HL-60 (cell line): ENCODE data around the gene PRR12.

Experiments used
- DNase-seq, 2 experiments: peaks; one replicate each; pipeline ENCODE4 v3.0.0-alpha.2; 2010 to 2020; ENCODE audit warnings: low read depth in 1 of 2, low spot score in 1 of 2
- H3K27ac ChIP-seq: fragments of 250-450 bp; sonication (Bioruptor Pico); replicated peaks from 2 replicates; pipeline ENCODE4 v1.5.1; 2020; ENCODE audit warnings: mild to moderate bottlenecking, moderate library complexity
- H3K27me3 ChIP-seq: fragments of 250-450 bp; sonication (Bioruptor Pico); 2 replicates; pipeline ENCODE4 v1.5.1; 2021; ENCODE audit warnings: mild to moderate bottlenecking, moderate library complexity; ENCODE audit not compliant: insufficient read depth, poor library complexity, severe bottlenecking
- H3K4me3 ChIP-seq: replicated peaks from 2 replicates; pipeline ENCODE4 v1.5.1; 2011; ENCODE audit warnings: mild to moderate bottlenecking, control low read depth, low read length; ENCODE audit not compliant: insufficient read depth
- GABPA ChIP-seq: IDR thresholded peaks from 2 replicates; pipeline ENCODE4 v1.6.1; 2012; ENCODE audit warnings: low read depth
- POLR2AphosphoS5 ChIP-seq: IDR thresholded peaks from 2 replicates; pipeline ENCODE4 v1.6.1; 2012; ENCODE audit warnings: low read depth
- SPI1 ChIP-seq: IDR thresholded peaks from 2 replicates; pipeline ENCODE4 v1.6.1; 2012; ENCODE audit warnings: low read depth, mild to moderate bottlenecking, borderline replicate concordance
- TF ChIP-seq, protein P1 (sequence below): IDR thresholded peaks from one replicate; pipeline ENCODE4 v1.5.1; 2011; ENCODE audit warnings: low read length, control low read depth, inconsistent platforms; ENCODE audit not compliant: insufficient read depth
- TF ChIP-seq, protein P2 (sequence below): IDR thresholded peaks from 2 replicates; pipeline ENCODE4 v1.6.1; 2012; ENCODE audit warnings: low read depth; ENCODE audit not compliant: insufficient replicate concordance

Gene PRR12

DNA sequence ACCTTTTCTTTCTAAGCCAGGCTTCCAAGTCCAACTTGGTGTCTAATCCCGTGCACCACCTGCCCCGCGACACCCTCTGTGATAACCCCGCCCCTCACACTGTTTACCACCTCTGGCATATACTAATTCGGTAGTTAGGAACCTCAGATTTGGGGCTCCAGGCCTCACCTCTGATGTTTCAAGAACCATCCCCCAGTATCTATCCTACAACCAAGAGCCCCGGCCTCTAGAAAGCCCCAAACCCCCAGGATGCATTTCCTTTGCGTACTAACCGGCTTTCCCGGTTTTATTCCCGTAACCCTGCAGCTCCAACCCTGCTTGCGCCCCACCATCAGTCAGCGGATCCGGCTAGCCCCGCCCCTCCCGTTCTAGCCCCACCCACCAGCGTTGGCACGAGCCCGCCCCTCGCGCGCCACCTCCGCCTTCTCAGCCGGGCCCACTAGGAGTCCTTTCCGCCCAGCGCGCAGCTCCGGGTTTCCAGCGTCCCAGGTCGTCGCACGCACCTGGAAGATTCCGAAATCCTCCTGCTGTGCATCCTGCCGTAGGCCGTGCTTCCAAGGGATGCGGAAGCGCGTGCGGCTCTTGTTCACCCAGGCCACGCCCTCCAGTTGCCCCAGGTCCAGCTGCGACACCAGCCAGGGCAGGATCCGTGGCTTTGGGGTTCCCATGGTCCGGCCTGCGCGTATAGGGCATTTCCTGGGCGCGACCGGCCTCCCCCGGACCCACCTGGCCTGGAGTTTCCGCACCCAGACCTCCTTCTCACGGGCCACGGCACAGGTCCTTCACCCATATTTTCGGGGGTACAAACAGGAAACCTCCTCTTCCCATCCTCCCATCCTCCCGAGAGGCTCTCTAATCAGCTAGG, 73.4 kb downstream of the PRR12 start:
- TF ChIP-seq POLR2AphosphoS5, result peak; percentile 65
- TF ChIP-seq, protein P1, sequence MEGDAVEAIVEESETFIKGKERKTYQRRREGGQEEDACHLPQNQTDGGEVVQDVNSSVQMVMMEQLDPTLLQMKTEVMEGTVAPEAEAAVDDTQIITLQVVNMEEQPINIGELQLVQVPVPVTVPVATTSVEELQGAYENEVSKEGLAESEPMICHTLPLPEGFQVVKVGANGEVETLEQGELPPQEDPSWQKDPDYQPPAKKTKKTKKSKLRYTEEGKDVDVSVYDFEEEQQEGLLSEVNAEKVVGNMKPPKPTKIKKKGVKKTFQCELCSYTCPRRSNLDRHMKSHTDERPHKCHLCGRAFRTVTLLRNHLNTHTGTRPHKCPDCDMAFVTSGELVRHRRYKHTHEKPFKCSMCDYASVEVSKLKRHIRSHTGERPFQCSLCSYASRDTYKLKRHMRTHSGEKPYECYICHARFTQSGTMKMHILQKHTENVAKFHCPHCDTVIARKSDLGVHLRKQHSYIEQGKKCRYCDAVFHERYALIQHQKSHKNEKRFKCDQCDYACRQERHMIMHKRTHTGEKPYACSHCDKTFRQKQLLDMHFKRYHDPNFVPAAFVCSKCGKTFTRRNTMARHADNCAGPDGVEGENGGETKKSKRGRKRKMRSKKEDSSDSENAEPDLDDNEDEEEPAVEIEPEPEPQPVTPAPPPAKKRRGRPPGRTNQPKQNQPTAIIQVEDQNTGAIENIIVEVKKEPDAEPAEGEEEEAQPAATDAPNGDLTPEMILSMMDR, result no peak
- Histone ChIP-seq H3K27ac (peak overlapping the region; percentile 79), H3K4me3 (peak overlapping the region; percentile 82), H3K27me3 (no peaks in the 10 kb centered on the region)
- peak; percentile 83 to 90 for DNase-seq

DNA sequence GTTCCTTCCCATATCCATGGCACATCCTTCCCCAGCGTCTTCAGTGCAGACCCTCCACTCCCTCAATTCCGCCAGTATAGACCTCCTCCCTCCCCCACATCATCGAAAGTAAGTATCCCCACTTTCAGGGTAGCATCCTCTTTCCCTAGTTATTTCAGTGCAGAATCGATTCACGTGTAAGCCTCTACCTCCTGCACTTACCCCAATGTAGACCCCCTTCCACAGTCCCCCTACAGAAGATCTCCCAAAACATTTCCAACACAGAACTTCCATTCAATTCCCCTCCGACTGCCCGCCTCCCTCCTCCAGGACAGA, 74.0 kb downstream of the PRR12 start:
- TF ChIP-seq, protein P1, result no peak
- TF ChIP-seq, protein P2, sequence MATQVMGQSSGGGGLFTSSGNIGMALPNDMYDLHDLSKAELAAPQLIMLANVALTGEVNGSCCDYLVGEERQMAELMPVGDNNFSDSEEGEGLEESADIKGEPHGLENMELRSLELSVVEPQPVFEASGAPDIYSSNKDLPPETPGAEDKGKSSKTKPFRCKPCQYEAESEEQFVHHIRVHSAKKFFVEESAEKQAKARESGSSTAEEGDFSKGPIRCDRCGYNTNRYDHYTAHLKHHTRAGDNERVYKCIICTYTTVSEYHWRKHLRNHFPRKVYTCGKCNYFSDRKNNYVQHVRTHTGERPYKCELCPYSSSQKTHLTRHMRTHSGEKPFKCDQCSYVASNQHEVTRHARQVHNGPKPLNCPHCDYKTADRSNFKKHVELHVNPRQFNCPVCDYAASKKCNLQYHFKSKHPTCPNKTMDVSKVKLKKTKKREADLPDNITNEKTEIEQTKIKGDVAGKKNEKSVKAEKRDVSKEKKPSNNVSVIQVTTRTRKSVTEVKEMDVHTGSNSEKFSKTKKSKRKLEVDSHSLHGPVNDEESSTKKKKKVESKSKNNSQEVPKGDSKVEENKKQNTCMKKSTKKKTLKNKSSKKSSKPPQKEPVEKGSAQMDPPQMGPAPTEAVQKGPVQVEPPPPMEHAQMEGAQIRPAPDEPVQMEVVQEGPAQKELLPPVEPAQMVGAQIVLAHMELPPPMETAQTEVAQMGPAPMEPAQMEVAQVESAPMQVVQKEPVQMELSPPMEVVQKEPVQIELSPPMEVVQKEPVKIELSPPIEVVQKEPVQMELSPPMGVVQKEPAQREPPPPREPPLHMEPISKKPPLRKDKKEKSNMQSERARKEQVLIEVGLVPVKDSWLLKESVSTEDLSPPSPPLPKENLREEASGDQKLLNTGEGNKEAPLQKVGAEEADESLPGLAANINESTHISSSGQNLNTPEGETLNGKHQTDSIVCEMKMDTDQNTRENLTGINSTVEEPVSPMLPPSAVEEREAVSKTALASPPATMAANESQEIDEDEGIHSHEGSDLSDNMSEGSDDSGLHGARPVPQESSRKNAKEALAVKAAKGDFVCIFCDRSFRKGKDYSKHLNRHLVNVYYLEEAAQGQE, result no peak
- TF ChIP-seq GABPA (no peak), POLR2AphosphoS5 (no peak), SPI1 (no peak)
- H3K27ac ChIP-seq, result peak overlapping the region; percentile 79
- no peaks in the 10 kb centered on the region for H3K27me3 ChIP-seq
- no peak for DNase-seq
- peak overlapping the region; percentile 82 for H3K4me3 ChIP-seq

DNA sequence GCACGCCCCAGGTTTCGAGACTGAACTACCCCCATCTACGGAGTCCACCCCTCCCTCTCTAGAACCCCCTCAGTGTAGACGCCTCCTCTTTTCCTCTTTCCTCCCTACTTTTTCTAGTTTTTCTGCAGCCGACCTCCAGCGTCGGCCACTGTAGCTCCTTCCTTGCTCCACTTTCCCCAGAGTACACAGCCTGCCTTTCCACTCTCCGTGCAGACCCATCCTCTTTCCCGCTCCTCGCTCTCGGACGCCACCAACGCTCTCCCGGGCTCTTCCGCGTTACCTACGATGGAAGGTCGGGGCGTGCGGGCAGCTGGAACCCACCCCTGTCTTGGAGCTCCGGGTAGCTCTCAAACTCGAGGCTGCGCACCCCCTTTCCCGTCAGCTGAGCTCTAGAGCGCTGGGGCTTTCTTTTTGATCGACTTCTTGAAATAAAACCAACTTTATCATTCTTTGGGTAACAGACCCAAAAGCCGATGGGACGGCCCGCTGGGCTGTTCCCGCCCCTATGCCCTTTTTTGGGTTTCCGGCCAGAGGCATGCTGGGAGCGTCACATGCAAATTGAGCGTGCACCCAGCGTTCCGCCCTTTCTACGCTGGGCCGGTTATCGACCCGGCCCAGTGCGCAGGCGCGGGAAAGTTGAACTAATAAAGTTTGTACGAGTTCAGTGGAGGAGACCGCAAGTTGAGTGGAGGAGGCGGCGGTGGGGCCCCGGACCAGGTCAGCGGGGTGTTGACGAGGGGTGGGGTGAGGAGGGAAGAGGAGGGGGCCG, 74.6 kb downstream of the PRR12 start, which contains the start of the genes BCL2L12 and IRF3:
TSS of gene BCL2L12 (plus strand) at position 583 of the 769 bp plus-strand sequence. CDS start 760 bp downstream, outside the sequence.
TSS of gene IRF3 (minus strand) at position 507 of the 769 bp plus-strand sequence. CDS start 1,019 bp downstream, outside the sequence.
- TF ChIP-seq, protein P2, result no peak
- TF ChIP-seq GABPA, result no peak
- TF ChIP-seq, protein P1, result no peak
- TF ChIP-seq POLR2AphosphoS5, result no peak; the same call in 1 of the 2 replicates
- no peak for TF ChIP-seq SPI1

More for the DNA sequence above, 74.6 kb downstream of the PRR12 start, which contains the start of the genes BCL2L12 and IRF3:
- Histone ChIP-seq H3K27me3 (no peaks in the 10 kb centered on the region), H3K27ac (peak within 1 kb of the TSS; percentile 79), H3K4me3 (peak within 1 kb of the TSS; percentile 82)
- peak; percentile 94 to 98 for DNase-seq
